ENCODE measurements around the gene NCDN.

DNA sequence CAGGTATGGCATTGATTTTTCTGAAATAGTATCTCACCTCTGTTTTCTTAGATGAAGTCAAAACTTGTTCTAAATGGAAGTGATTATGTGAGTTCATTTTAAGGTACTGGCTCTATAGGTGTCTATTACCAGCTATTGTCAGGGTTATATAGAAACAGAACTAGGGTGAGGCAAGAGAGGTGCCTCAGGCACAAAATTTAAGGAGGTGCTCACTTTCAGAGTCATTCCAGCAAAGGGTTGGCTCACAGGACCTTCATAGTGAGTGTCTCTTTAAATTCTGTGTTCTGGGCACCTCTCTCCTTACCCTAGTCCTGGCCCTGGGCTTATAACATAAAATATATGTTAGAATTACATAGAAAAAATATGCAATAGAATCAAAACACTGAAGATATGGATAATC, 49.7 kb upstream of the NCDN start:
- TF ChIP-seq, protein P1, sequence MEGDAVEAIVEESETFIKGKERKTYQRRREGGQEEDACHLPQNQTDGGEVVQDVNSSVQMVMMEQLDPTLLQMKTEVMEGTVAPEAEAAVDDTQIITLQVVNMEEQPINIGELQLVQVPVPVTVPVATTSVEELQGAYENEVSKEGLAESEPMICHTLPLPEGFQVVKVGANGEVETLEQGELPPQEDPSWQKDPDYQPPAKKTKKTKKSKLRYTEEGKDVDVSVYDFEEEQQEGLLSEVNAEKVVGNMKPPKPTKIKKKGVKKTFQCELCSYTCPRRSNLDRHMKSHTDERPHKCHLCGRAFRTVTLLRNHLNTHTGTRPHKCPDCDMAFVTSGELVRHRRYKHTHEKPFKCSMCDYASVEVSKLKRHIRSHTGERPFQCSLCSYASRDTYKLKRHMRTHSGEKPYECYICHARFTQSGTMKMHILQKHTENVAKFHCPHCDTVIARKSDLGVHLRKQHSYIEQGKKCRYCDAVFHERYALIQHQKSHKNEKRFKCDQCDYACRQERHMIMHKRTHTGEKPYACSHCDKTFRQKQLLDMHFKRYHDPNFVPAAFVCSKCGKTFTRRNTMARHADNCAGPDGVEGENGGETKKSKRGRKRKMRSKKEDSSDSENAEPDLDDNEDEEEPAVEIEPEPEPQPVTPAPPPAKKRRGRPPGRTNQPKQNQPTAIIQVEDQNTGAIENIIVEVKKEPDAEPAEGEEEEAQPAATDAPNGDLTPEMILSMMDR (optimal IDR thresholded peaks at IDR 0.05 in 1 of 3, IDR thresholded peaks at IDR 0.05 in 1 of 3, conservative IDR thresholded peaks at IDR 0.05 in 1 of 3; ENCODE audit: extremely low read depth in 1 of 3, insufficient read depth in 2 of 3, low read length in 3 of 3), result no peak
- no peak for TF ChIP-seq EZH2 (IDR thresholded peaks at IDR 0.05; ENCODE audit: low read length)

Data from keratinocyte (primary cell).